CD14-positive monocyte (primary cell): Measurements from ENCODE around the gene STMN3. TPM values are rescaled to one million over a fixed set of nuclear protein-coding genes. Genes with fewer than 3 reads are reported as not detected.

Experiments used
- DNase-seq, 3 donors: peaks; one replicate each; pipeline ENCODE4 v3.0.0-alpha.2; 2011 to 2022
- H2AFZ ChIP-seq: 2 replicates; pipeline ENCODE4 v1.6.0; 2012; ENCODE audit warnings: mild to moderate bottlenecking, low read depth, low read length, inconsistent platforms; ENCODE audit not compliant: insufficient read depth, poor library complexity, severe bottlenecking
- H3K27ac ChIP-seq, 2 donors: 1 replicate in 1 of 2; 2 replicates in 1 of 2; pipeline ENCODE4 v1.5.1; 2012 to 2013; ENCODE audit warnings: low read length in 2 of 2, control low read depth in 1 of 2, inconsistent platforms in 1 of 2, low read depth in 1 of 2, mild to moderate bottlenecking in 1 of 2
- H3K27me3 ChIP-seq, 2 donors: one replicate each; pipeline versions ENCODE4 v1.6.0 to v1.6.1; 2011 to 2013; ENCODE audit warnings: low read length in 2 of 2; ENCODE audit not compliant: control insufficient read depth in 2 of 2, insufficient read depth in 2 of 2
- H3K36me3 ChIP-seq, 2 donors: replicated peaks in 1 of 2; 1 replicate in 1 of 2; 2 replicates in 1 of 2; pipeline versions ENCODE4 v1.5.1 to v1.6.1; 2012 to 2013; ENCODE audit warnings: low read length in 2 of 2, control low read depth in 1 of 2, inconsistent platforms in 1 of 2, mild to moderate bottlenecking in 1 of 2; ENCODE audit not compliant: insufficient read depth in 2 of 2, control insufficient read depth in 1 of 2
- H3K4me1 ChIP-seq, 2 donors: 1 replicate in 1 of 2; 2 replicates in 1 of 2; pipeline versions ENCODE4 v1.5.1 to v1.6.1; 2012 to 2013; ENCODE audit warnings: low read length in 2 of 2, control low read depth in 1 of 2, inconsistent platforms in 1 of 2, mild to moderate bottlenecking in 1 of 2, moderate library complexity in 1 of 2; ENCODE audit not compliant: insufficient read depth in 2 of 2, control insufficient read depth in 1 of 2
- H3K4me2 ChIP-seq: replicated peaks from 2 replicates; pipeline ENCODE3; 2012; ENCODE audit warnings: low read length, moderate library complexity, mild to moderate bottlenecking; ENCODE audit not compliant: poor library complexity, severe bottlenecking; ENCODE audit errors: extremely low read depth
- H3K4me3 ChIP-seq, 3 experiments: fragments of 200-600 bp in 1 of 3; sonication (generic) in 1 of 3; replicated peaks in 1 of 3; 1 replicate in 2 of 3; 2 replicates in 1 of 3; pipeline ENCODE4 v1.5.1; 2011 to 2013; ENCODE audit warnings: low read length in 3 of 3, mild to moderate bottlenecking in 3 of 3, control low read depth in 2 of 3, low read depth in 2 of 3, inconsistent platforms in 1 of 3, moderate library complexity in 1 of 3
- H3K79me2 ChIP-seq: 2 replicates; pipeline ENCODE4 v1.6.0; 2012; ENCODE audit warnings: mild to moderate bottlenecking, control low read depth, inconsistent platforms, low read length, moderate library complexity; ENCODE audit not compliant: insufficient read depth
- H3K9ac ChIP-seq: 2 replicates; pipeline ENCODE4 v1.6.0; 2017; ENCODE audit warnings: low read length, mild to moderate bottlenecking; ENCODE audit not compliant: insufficient read depth, poor library complexity, severe bottlenecking
- H3K9me3 ChIP-seq, 2 donors: replicated peaks in 1 of 2; 1 replicate in 1 of 2; 2 replicates in 1 of 2; pipeline versions ENCODE4 v1.5.1 to v1.6.1; 2012 to 2013; ENCODE audit warnings: low read length in 2 of 2, control low read depth in 1 of 2; ENCODE audit not compliant: control insufficient read depth in 1 of 2, insufficient read depth in 1 of 2
- H4K20me1 ChIP-seq: 2 replicates; pipeline ENCODE4 v1.6.0; 2012; ENCODE audit warnings: mild to moderate bottlenecking, low read length, control low read depth, moderate library complexity; ENCODE audit not compliant: insufficient read depth
- H3K27ac Mint-ChIP-seq, 7 donors: one replicate each; pipeline ENCODE4 v1.8.0; 2020; ENCODE audit warnings: mild to moderate bottlenecking in 7 of 7, mixed read lengths in 7 of 7, moderate library complexity in 6 of 7, inconsistent platforms in 2 of 7
- H3K27me3 Mint-ChIP-seq, 3 donors: one replicate each; pipeline ENCODE4 v1.8.0; 2021 to 2022; ENCODE audit warnings: low read depth in 3 of 3, mild to moderate bottlenecking in 3 of 3, mixed read lengths in 3 of 3, moderate library complexity in 3 of 3, inconsistent platforms in 1 of 3
- H3K36me3 Mint-ChIP-seq, 2 donors: one replicate each; pipeline ENCODE4 v1.8.0; 2020; ENCODE audit warnings: mixed read lengths in 2 of 2, inconsistent platforms in 1 of 2, mild to moderate bottlenecking in 1 of 2
- H3K4me1 Mint-ChIP-seq: one replicate; pipeline ENCODE4 v1.8.0; 2020; ENCODE audit warnings: mild to moderate bottlenecking, mixed read lengths
- H3K4me3 Mint-ChIP-seq, 2 donors: one replicate each; pipeline ENCODE4 v1.8.0; 2020; ENCODE audit warnings: mild to moderate bottlenecking in 2 of 2, mixed read lengths in 2 of 2, moderate library complexity in 1 of 2
- H3K9me3 Mint-ChIP-seq, 7 donors: one replicate each; pipeline ENCODE4 v1.8.0; 2020 to 2022; ENCODE audit warnings: mixed read lengths in 7 of 7, mild to moderate bottlenecking in 6 of 7, moderate library complexity in 6 of 7, inconsistent platforms in 2 of 7
- CTCF ChIP-seq: fragments of 200-600 bp; IDR thresholded peaks from one replicate; pipeline ENCODE4 v1.8.0; 2022; ENCODE audit warnings: antibody characterized with exemption, mild to moderate bottlenecking
- WGBS: methylation state at CpG from one replicate; pipeline ENCODE4 v1.1.5; 2013; ENCODE audit warnings: missing lambda C conversion rate; ENCODE audit not compliant: insufficient coverage; 5-methylcytosine and 5-hydroxymethylcytosine counted together
- intact Hi-C, 2 donors: fragments of 100-400 bp; cut with micrococcal nuclease; formaldehyde crosslinking; loops; one replicate each; pipeline versions ENCODE4 v1.15.0 to v1.15.1; 2023
- polyA plus RNA-seq, 3 donors: library from polyadenylated mRNA; depleted of rRNA in 1 of 3; unstranded in 2 of 3; stranded (reverse) in 1 of 3; fragments of 300-500 nt in 2 of 3; fragments of >200 nt in 1 of 3; fragmentation: Illumina TruSeq in 2 of 3; gene quantifications; 1 replicate in 2 of 3; 2 replicates in 1 of 3; pipeline ENCODE4 v1.2.3, GENCODE V29; 2012 to 2021

STMN3 gene
- polyA plus RNA-seq, 3 donors: 0.10 to 8.1 (median 0.15) TPM

DNA sequence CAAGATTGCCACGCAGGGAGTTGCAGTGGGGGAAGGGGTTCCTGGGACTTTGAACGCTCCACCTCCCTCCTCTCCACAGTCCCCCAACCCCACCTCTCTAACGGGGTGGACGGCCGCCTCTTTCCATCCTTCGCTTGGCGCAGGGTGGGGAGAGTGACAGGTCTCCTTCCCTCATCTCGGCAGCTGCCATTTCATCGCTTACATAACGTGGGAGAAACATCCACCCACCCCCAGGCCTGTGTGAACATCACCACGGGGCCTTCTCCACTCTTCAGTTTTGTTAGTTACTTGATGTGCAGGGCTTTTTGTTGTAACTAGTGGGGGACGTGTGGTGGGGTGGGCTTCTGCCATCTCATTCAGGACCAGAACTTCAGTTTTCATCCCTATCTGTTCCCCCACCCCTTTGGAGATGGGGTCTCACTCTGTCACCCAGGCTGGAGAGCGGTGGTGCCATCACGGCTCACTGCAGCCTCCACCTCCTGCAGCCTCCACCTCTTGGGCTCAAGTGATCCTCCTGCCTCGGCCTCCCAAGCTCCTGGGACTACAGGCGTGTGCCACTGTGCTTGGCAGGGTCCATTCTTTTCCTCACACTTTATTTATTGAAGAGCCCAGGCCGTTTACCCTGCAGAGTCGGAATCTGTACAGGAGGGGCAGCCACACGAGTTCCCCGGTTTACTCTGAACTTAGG, 22.6 kb upstream of the STMN3 start:
- WGBS: 100% methylated on average over 8 of the region's 20 CpGs
- Mint-ChIP-seq H3K4me3 (no peak overlapping the region), H3K9me3 (no peaks in the 10 kb centered on the region), H3K27ac (peak overlapping the region in 1 of 7 donors; percentile 34), H3K27me3 (peaks cover 0 to 2% (median 0%) of the 10 kb centered on the region in 3 donors), H3K36me3 (peaks cover 35 to 69% of the 10 kb centered on the region in 2 donors), H3K4me1 (no peaks in the 10 kb centered on the region)
- DNase-seq: no peak
- no peaks in the 10 kb centered on the region for H3K9me3 ChIP-seq
- no peaks in the 10 kb centered on the region for H3K79me2 ChIP-seq
- TF ChIP-seq CTCF: no peak
- no peaks in the 10 kb centered on the region for H4K20me1 ChIP-seq
- no peak overlapping the region for H3K4me2 ChIP-seq
- H3K27me3 ChIP-seq: no peaks in the 10 kb centered on the region
- H3K9ac ChIP-seq: no peak overlapping the region
- H2AFZ ChIP-seq: no peak overlapping the region
- H3K27ac ChIP-seq: no peak overlapping the region
- H3K36me3 ChIP-seq: peaks cover 33 to 59% of the 10 kb centered on the region in 2 donors
- intact Hi-C loops: no loop called here
- no peak overlapping the region for H3K4me3 ChIP-seq
- H3K4me1 ChIP-seq: no peaks in the 10 kb centered on the region

DNA sequence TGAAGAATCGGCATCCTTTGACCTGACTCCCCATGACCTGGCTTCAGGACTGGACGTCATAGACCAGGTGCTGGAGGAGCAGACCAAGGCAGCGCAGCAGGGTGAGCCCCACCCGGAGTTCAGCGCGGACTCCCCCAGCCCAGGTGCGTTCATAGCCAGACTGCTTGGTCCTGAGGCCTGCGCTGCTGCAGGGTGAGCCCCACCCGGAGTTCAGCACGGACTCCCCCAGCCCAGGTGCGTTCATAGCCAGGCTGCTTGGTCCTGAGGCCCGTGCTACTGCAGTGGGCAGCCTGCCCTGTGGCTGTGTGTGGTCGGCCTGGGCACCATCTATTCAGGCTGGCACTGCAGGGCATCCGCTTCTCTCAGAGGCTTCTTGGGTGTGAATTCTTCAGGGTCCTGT, 20.7 kb upstream of the STMN3 start:
- intact Hi-C loops: no loop called here
- Histone ChIP-seq H3K4me3 (no peak overlapping the region), H2AFZ (no peak overlapping the region), H3K9ac (no peak overlapping the region), H3K27ac (no peak overlapping the region), H3K27me3 (no peaks in the 10 kb centered on the region), H3K79me2 (no peaks in the 10 kb centered on the region), H3K4me1 (no peaks in the 10 kb centered on the region), H4K20me1 (no peaks in the 10 kb centered on the region), H3K4me2 (no peak overlapping the region), H3K36me3 (peaks cover 30 to 53% of the 10 kb centered on the region in 2 donors), H3K9me3 (no peaks in the 10 kb centered on the region)
- Mint-ChIP-seq H3K4me3 (no peak overlapping the region), H3K4me1 (no peaks in the 10 kb centered on the region), H3K27me3 (peaks cover 0 to 2% (median 0%) of the 10 kb centered on the region in 3 donors), H3K27ac (no peak overlapping the region), H3K9me3 (no peaks in the 10 kb centered on the region), H3K36me3 (peaks cover 38 to 66% of the 10 kb centered on the region in 2 donors)
- 98% methylated on average over 13 of the region's 14 CpGs for WGBS
- TF ChIP-seq CTCF: no peak
- DNase-seq: no peak
